ENCODE measurements around the gene ABCG5.
A peak's percentile ranks its signal among the peaks of the same experiment; 100 is the strongest.

The ABCG5 gene

GRCh38 chr2:43803113-43803512 is 35.5 kb downstream of the ABCG5 start:
- DNase-seq, result no peak

GRCh38 chr2:43802135-43802534 is 36.5 kb downstream of the ABCG5 start:
- DNase-seq, result no peak

GRCh38 chr2:43800894-43801293 is 37.7 kb downstream of the ABCG5 start:
- DNase-seq, result no peak

GRCh38 chr2:43798300-43798699 is 40.3 kb downstream of the ABCG5 start:
- DNase-seq, result no peak

GRCh38 chr2:43796206-43796605 is 42.4 kb downstream of the ABCG5 start:
- no peak for DNase-seq

GRCh38 chr2:43794956-43795355 is 43.7 kb downstream of the ABCG5 start:
- no peak for DNase-seq

- DNase-seq, result no peak
These were observed 46.0 kb downstream of the ABCG5 start for GRCh38 chr2:43792653-43793052.

GRCh38 chr2:43791035-43791765 is 47.4 kb downstream of the ABCG5 start:
- DNase-seq, result no peak

- DNase-seq, result no peak
These were observed 48.5 kb downstream of the ABCG5 start for GRCh38 chr2:43790147-43790546.

GRCh38 chr2:43788646-43789045 is 50.0 kb downstream of the ABCG5 start:
- DNase-seq, result no peak

- DNase-seq, result no peak
These were observed 50.7 kb downstream of the ABCG5 start for GRCh38 chr2:43787895-43788294.

- no peak for DNase-seq
These were observed 60.4 kb downstream of the ABCG5 start for GRCh38 chr2:43778233-43778632.

GRCh38 chr2:43777306-43777926 is 61.2 kb downstream of the ABCG5 start:
- DNase-seq, result no peak

- DNase-seq, result no peak
These were observed 62.3 kb downstream of the ABCG5 start for GRCh38 chr2:43776324-43776723.

GRCh38 chr2:43774617-43775016 is 64.0 kb downstream of the ABCG5 start:
- DNase-seq, result no peak

GRCh38 chr2:43773876-43774613 is 64.6 kb downstream of the ABCG5 start, which contains the start of gene DYNC2LI1:
Gene DYNC2LI1, plus strand, starts transcription at chr2:43774039. Its CDS starts 100 bp downstream, at chr2:43774139.
- DNase-seq, result peak; percentile 23

- DNase-seq, result no peak
These were observed 72.6 kb downstream of the ABCG5 start for GRCh38 chr2:43766006-43766405.

GRCh38 chr2:43764086-43764705 is 74.4 kb downstream of the ABCG5 start:
- no peak for DNase-seq

GRCh38 chr2:43763091-43763490 is 75.5 kb downstream of the ABCG5 start:
- DNase-seq, result no peak
